ENCODE measurements around the gene MARCO.

MARCO gene

DNA sequence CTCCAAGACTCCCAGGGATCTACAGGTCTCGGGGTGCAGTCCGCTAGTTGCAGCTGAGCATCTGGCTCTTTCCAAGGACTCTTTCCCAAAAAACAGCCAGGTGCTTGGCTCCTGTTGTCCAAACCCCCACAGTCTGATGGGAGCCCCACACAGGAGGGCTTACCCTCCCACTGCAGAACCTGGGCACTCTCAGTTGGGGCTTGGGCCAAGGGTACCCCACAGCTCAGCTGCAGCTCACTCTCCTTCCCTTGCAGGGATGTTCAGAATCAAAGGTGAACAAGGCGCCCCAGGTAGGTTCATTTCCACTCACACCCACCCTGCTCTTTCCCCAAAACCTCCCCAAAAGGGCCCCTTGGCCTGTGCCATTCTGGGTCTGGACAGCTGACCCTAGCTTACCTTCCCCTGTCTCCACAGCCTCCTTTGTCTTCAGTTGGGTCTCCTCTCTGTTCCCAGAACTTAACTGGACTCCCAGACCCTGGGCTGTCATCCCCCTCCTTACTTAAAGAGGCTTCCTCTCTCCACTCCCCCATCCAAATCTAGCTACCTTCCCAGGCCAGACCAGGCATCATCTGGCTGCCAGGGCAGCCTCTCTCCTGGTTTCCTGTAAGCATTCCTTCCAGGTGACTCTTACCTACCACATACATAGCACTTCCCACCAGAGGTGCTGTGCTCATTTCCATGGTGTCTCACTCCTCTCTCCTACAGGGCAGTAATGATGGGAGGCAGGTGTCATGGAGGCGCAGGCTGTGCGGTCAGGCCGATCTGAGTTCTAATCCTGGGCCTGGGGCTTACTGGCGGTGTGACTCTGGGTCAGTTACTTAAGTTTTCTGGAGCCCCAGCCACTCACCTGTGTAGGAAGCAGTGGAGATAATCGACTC, 29.5 kb downstream of the MARCO start:
- in situ Hi-C loops (cut with MboI; ENCODE audit: low sequenced_read_pairs), result no loop called here

DNA sequence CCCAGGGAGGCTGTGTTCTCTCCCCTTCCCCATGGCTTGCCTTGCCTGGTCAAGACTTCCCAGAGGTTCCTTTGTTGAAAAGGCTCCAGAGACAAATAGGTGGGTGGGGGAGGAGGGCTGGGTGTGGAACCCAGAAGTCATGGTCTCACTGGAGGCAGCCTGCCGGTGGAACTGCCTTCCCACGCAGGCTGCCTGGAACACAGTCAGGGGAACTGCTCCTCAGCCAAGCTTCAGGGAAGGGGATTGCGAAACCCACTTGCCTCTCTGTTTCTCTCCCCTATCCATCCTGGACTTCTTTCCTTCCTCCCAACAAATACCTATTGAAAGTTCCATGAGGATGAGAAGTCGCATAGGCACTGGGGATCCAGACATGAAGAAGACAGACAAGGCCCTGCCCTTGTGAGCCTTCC, 31.6 kb downstream of the MARCO start:
- in situ Hi-C loops (cut with MboI; ENCODE audit: low sequenced_read_pairs), result no loop called here

DNA sequence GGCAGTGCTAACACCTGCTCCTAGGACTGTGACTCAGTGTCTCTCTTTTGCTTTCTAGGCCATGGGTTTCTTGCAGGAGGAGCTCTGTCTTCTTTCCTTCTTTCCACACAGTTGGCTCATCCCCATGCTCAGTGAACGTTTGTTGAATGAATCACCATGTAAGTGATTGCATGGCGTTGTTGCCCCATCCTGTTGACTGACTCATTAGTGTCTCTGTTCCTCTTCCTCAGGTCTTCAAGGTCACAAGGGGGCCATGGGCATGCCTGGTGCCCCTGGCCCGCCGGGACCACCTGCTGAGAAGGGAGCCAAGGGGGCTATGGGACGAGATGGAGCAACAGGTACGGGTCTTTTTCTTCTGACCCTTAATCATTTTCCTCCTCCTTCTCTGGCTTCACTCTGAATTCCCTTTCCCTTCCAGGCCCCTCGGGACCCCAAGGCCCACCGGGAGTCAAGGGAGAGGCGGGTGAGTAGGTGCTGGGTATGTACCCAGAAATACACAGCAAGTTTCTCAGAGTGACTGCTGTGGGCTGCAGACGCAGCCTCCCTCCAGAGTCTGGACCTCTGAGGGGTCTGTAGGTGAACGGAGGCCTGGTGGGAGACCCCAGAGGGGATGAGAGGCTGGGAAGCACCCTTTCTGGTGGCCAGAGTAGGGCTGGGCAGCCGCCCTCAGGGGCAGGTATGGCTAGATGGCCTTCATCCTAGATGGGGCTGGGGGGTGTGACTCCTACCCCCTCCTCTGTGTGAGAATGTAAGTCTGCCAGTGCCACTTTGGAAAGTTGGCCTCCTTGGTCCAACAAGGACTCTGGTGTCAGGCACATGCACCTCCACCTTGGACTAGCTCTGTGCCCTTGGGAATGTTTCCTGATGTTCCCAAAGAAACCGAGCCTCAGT, 32.4 kb downstream of the MARCO start:
- in situ Hi-C loops (cut with MboI; ENCODE audit: low sequenced_read_pairs), result no loop called here

DNA sequence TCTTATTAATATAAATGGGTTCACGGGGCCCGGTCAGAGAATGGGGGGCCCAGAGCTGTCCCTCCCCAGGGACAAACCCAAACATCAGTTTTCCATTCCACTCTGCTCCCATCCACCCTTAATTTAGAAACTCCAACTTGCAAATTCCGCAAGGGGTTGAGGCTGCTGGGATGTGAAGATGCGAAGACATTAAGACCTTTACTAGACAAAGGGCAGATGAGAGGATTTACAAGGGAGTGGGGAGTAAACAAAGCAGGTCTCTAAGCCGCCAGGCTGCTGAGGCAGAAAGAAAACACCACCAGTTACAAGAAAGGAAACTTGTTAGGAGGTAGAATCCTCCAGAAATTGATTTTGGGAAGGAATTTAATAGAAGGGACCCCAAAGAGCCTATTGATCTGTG, 33.1 kb downstream of the MARCO start:
- in situ Hi-C loops (cut with MboI; ENCODE audit: low sequenced_read_pairs), result no loop called here

DNA sequence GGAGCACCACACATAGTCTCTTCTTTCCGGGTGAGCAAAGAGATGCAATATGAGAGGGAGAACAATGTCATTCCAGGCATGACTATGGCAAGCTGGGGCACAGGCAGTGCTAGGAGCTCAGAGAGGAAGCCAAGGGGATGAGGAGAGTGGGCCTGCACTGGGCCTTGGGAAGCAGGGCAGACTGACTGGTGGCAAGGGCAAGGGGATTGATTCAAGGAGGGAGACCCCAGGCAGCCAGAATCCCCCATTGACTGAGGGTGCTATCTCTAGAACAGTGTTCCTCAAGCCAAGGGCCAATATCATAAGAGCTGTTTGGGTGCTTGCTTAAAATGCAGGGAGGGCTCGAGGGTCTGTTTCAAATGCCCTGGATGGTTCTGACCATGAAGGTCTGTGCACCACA, 36.1 kb downstream of the MARCO start:
- in situ Hi-C loops (cut with MboI; ENCODE audit: low sequenced_read_pairs), result no loop called here

DNA sequence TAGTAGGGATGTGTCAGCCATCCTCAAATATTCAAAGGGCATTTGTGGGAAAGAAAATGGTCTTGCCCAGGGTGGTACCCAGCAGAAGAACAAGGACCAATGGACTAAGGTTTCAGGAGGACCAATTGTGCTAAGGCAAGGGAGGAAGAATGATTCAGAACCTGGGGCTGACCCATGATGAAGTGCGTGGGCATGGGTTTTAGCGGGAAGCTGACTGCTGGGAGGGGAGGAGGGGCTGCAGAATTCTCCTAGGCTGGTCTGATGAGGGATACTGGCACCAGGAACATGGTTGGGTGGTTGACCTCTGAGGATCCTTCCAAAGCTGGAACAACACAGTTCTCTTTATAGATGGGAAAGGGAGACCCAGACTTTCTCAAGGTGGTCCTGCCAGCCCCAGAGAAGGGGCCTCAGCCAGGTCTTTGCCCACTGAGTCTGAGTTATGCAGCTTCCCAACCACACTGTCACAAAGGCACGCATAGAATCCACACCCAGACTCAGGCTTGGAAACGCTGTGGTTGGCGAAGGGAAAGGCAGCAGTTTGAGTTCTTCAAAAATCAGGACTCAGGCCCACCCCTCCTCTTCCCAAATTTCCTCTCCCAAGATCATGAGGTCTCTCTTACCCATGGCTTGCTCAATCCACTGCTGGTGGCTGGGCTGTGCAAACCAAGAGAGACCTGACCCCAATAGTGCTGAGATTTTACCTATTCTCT, 37.3 kb downstream of the MARCO start:
- in situ Hi-C loops (cut with MboI; ENCODE audit: low sequenced_read_pairs), result no loop called here

DNA sequence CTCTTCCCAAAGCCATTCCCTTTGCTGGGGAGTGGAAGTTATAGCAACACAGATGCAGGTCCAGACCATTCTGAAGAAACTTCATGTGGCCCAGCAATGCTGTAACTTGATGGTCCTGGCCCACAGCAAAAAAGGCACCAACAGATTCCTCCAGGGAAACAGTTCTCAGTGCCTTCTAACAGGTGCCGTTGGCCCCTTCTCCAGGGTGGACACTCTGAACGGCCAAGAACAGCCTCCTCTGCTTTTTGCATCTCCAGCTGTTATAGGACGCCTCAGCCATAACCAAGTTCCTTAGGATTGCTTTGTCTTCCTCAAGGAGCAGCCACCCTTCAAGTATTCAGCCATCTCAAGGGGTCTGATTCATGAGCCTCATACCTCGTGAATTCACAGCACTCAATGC, 38.0 kb downstream of the MARCO start:
- in situ Hi-C loops (cut with MboI; ENCODE audit: low sequenced_read_pairs), result no loop called here

DNA sequence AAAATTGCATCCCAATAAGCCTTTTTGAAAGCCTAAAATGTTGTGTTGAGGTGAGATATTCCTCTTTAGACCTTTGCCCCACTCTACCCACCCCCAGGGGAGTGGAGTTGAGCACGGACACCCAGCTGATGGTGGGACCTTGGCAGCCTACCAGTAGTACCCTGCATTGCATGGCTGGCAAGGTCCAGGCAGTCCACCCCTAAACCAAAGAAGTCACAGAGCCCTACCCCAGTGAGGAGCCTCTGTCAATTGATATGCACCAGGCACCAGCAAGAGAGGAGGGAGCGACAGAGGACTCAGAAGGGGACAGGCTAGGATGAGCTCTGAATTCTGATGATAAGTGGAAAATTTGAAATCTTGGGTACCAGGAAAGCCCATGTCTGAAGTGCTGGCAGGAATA, 38.6 kb downstream of the MARCO start:
- in situ Hi-C loops (cut with MboI; ENCODE audit: low sequenced_read_pairs), result no loop called here

DNA sequence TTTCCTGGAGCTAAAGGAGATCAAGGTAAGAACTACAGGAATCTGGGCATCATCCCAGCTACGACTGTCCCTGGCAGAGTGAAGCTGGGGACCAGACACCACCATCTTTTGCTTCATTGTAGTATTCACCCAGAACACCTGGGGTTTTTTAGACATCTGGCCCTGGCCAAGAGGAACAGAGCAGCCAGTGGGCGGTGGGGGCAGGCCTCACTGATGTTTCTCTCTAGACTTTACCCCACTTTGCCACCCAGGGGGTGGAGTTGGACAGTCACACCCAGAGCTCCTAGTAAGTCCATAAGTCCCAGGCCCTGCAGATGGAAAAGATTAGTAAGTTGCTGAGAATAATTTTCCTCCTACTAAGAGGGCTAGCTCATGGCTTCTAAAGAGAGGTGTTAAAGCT, 39.6 kb downstream of the MARCO start:
- in situ Hi-C loops (cut with MboI; ENCODE audit: low sequenced_read_pairs), result no loop called here

DNA sequence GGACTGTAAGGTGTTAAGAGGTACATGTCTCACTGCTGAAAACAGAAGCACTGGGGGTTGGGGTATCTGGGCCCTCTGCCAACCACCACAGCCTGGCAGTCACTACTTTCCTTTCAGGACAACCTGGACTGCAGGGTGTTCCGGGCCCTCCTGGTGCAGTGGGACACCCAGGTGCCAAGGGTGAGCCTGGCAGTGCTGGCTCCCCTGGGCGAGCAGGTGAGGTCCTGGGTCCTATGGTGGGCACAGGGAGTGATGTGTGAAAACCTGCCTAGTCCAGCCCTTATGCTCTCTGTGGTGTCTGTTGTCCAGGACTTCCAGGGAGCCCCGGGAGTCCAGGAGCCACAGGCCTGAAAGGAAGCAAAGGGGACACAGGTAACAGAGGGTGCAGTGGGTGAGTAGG, 40.0 kb downstream of the MARCO start:
- in situ Hi-C loops (cut with MboI; ENCODE audit: low sequenced_read_pairs), result no loop called here

DNA sequence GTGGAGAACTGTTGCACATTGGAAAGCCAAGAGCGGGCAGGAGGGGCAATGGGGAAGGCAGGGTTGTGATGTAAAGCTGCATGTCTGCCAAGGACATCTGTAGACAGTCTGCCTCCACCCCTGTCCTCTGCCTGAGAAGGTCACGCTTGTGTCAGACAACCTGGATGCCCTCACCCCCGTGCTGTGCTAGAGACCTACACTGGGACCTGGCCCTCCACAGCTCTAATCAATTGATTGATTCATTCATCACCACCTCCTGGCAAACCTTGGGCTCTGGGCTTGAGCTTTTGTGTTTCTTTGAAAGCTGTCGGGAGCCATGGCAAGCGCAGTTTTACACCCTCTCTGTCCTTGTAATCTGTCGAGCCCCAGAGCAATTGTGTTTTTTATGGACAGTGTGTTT, 41.1 kb downstream of the MARCO start:
- in situ Hi-C loops (cut with MboI; ENCODE audit: low sequenced_read_pairs), result no loop called here

DNA sequence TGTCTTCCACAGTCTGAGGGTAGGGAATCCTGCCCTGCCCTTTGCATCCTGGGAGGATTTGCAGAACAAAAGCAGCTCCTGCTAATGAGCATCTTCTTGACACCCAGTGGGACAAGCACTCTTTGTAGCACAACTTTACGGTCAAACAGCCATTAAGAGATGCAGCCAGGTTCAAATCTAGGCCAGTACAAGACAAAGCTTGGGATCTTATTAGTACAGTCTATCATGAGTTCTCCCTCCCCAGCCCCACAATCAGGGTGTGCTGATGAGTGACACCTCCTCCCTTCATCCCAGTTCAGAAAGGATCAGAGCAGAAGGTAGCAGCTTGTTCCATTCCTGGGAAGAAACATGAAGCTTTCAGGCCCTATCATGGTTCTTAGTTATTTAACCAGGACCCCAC, 41.9 kb downstream of the MARCO start:
- in situ Hi-C loops (cut with MboI; ENCODE audit: low sequenced_read_pairs), result no loop called here

DNA sequence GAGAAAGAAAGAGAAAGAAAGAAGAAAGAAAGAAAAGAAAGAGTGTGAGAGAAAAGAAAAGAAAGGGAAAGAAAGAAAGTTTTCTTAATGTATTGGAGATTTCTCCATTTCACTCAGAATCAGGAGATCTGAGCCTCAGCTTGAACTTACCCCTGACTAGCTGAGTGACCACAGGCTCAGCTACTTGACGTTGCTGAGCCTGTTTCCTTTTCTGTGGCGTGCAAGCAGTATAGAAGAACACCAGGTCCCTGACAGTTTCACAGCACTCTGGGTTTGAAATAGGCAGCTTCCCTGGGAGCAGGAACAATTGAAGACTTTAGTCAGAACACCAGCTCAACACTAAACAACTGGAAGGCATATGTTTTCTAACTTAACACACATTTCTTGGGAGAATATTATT, 44.7 kb downstream of the MARCO start:
- in situ Hi-C loops (cut with MboI; ENCODE audit: low sequenced_read_pairs), result no loop called here

DNA sequence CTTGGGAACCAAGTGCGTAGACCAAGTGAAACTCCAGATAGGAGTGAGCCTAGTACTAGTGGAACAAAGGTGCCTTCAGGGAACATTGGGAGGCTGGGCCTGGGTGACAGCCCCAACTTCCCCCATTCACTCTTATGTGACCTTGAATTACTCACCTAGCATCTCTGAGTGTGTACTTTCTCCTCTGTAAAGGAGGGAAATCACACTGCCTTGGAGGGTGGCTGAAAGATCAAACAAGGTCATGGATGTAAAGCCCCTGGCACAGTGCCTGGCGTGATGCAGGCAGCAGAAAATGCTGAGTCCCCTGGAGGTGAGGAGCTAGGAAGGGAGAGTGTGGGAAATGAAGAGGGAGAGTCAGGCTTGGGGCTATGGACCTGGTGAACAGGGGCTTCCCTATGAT, 45.9 kb downstream of the MARCO start:
- in situ Hi-C loops (cut with MboI; ENCODE audit: low sequenced_read_pairs), result no loop called here

DNA sequence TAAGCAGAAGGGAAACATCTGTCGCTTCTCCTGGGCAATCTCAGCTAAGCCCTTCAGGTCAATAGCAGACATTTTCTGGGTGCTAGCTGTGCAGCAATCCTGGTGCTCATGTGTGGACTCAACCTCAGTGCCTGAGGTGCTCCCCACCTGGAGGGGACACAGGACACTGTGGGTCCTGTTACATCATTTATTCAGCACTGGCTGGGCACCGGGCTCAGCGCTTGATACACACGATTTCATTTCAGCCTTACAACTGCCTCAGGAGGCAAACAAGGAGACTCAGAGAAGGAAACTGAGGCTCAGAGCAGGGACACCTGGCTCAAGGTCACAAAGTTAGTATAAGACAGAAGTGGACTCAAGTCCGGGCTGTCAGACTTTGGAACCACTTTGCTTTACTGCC, 46.7 kb downstream of the MARCO start:
- in situ Hi-C loops (cut with MboI; ENCODE audit: low sequenced_read_pairs), result no loop called here

DNA sequence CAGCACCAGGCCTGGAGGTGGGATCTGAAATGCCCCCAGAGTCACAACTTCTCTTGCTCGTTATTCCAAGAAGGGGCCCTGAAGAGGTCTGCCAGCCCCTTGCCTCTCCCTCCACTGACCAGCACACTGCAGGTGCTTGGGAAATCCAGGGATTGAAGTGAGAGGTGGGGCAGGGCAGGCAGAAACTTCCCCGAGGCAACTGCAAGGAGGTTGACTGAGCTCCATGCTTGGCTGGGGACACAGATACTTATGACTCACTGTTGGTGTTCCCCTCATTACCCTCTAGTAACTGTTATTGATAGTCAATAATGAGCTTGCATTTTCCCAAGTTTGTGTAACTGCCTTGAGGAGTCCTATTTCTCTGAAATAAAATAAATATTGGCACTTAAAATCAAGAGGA, 47.5 kb downstream of the MARCO start:
- in situ Hi-C loops (cut with MboI; ENCODE audit: low sequenced_read_pairs), result no loop called here

DNA sequence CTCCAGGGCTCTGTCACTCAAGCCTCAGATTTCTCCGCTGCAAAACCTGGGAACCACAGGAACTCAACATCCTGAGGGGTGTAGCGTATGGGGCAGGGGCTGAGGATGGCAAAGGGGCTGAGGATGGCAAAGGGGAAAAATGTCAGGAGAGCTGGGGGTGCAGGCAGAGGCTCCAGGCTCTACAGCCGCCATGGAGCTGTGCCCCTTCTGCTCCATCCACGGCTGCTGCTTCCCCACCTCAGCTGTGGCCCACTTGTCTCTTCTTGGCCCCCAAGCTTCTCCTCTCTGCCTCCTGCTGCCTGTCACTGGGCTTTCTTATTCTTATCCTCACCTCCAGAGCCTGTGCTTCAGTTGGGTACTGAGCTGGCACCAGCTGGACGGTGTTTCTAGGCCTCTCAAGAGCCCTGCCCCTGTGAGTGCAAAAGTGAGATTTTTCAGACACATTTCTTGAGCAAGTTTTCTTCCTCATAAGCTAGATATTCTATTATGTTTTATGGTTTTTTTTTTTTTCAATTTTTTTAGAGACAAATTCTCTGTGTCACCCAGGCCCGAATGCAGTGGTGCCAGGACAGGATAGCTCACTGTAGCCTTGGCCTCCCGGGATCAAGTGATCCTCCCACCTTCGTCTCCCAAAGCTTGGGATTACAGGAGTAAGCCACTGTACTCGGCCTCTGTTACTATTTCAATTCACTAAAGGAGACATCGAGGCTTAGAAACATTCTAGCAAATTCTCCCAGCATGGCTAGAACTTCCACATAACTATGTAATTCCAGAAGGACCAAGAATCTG, 49.0 kb downstream of the MARCO start:
- in situ Hi-C loops (cut with MboI; ENCODE audit: low sequenced_read_pairs), result no loop called here

DNA sequence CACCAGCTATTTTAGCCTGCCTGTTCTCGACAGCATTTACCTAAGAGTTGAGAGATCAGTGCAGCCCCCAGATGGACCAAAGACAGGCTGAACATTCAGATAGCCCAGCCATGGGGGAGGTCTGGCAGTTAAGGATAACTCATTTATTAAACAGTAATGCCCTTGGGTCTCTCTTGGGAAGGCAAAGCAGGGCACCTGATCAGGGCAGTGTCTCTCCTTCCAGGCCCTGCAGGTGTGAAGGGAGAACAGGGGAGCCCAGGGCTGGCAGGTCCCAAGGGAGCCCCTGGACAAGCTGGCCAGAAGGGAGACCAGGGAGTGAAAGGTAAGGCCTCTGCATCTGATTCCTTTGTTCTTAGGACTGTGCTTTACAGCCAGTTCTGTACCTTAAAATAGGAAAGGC, 49.6 kb downstream of the MARCO start:
- in situ Hi-C loops (cut with MboI; ENCODE audit: low sequenced_read_pairs), result no loop called here

DNA sequence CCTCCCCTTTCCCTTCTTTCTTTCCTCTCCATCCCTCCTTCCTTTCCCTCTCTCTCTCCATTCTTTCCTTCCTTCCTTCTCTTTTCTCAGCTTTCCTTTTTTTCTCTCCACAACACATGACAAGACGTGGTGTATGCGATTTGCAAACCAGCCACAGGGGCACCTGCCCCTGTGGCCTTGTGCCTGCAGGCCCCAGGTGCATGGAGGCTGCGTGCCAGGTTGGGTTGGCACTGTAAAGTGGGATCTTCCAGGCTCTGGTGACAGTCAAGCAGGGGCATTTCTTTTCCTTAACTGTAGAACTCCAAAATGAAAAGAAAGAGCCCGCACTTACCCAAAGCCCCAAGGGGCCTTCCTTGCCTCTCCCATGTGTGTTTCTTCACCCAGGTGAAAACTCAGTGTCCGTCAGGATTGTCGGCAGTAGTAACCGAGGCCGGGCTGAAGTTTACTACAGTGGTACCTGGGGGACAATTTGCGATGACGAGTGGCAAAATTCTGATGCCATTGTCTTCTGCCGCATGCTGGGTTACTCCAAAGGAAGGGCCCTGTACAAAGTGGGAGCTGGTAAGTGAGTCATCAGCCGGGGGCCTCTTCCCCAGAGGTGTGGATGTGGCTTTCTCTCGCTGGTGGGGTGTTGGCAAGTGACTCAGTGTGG, 50.9 kb downstream of the MARCO start:
- in situ Hi-C loops (cut with MboI; ENCODE audit: low sequenced_read_pairs), result no loop called here

DNA sequence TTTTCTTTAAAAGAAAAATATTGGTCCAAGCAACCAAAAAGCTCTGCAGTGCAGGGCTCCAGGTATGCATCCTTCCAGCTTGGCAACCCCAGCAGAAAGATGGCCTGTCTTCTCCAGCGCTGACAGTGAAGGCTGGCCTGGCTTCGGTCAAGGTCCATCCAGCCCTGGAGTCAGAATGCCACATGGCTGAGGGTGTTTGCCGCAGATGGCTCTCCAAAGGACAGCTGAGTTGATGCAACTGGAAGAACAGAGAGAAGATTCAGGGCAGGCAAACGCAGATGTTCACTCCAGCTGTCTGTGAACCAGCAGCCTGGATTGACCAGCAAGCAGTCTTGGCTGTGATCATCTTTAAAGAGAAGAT, 51.4 kb downstream of the MARCO start:
- in situ Hi-C loops (cut with MboI; ENCODE audit: low sequenced_read_pairs), result no loop called here
